MCF 10A (cell line): ENCODE data around the gene ZNF525. TPM values are rescaled to one million over a fixed set of nuclear protein-coding genes. Genes with fewer than 3 reads are reported as not detected.
"Not testable (repeated sequence)": the region's sequence is repeated elsewhere in the genome, so short reads cannot be mapped to it uniquely, and the experiment has no call there.

Source experiments
- BruUV-seq: library from RNA; stranded (reverse); fragments of 400-500 nt; replicated peaks from 2 replicates; lab custom pipeline; 2021; lab: Mats Ljungman, UMichigan
- CTCF ChIA-PET: fragments of 300-600 bp; sonication (Branson Sonifier 250); formaldehyde crosslinking; extraction: SDS; loops from one replicate; lab custom pipeline; 2021; ENCODE audit warnings: antibody characterized with exemption, inconsistent platforms; lab: Yijun Ruan, JAX
- POLR2A ChIA-PET: fragments of 300-600, 350-650 bp; sonication (Branson Sonifier 250); formaldehyde crosslinking; extraction: SDS; loops from one replicate; lab custom pipeline; 2020; ENCODE audit warnings: antibody characterized with exemption, inconsistent platforms; lab: Yijun Ruan, JAX
- DNase-seq: peaks from one replicate; pipeline ENCODE4 v3.0.0-alpha.2; 2018; ENCODE audit not compliant: unreplicated experiment
- H3K27ac Mint-ChIP-seq: one replicate; pipeline ENCODE4 v1.8.0; 2022; ENCODE audit warnings: mild to moderate bottlenecking, low read depth, mixed read lengths; ENCODE audit not compliant: unreplicated experiment
- H3K27me3 Mint-ChIP-seq: one replicate; pipeline ENCODE4 v1.8.0; 2022; ENCODE audit warnings: mixed read lengths; ENCODE audit not compliant: insufficient read depth, unreplicated experiment
- H3K36me3 Mint-ChIP-seq: one replicate; pipeline ENCODE4 v1.8.0; 2022; ENCODE audit warnings: mild to moderate bottlenecking, moderate library complexity, mixed read lengths; ENCODE audit not compliant: insufficient read depth, unreplicated experiment
- H3K4me1 Mint-ChIP-seq: one replicate; pipeline ENCODE4 v1.8.0; 2022; ENCODE audit warnings: mixed read lengths; ENCODE audit not compliant: insufficient read depth, unreplicated experiment
- H3K4me3 Mint-ChIP-seq: one replicate; pipeline ENCODE4 v1.8.0; 2022; ENCODE audit warnings: mild to moderate bottlenecking, moderate library complexity, mixed read lengths; ENCODE audit not compliant: unreplicated experiment
- H3K9me3 Mint-ChIP-seq: one replicate; pipeline ENCODE4 v1.8.0; 2022; ENCODE audit warnings: mixed read lengths; ENCODE audit not compliant: unreplicated experiment
- CTCF ChIP-seq: fragments of 200-600 bp; IDR thresholded peaks from one replicate; pipeline ENCODE4 v1.8.0; 2022; ENCODE audit warnings: antibody characterized with exemption, mild to moderate bottlenecking; ENCODE audit not compliant: unreplicated experiment
- intact Hi-C: fragments of 100-400 bp; cut with micrococcal nuclease; formaldehyde crosslinking; loops from 2 replicates; pipeline ENCODE4 v1.14.1; 2022
- total RNA-seq: library from RNA; stranded (reverse); gene quantifications from 2 replicates; pipeline ENCODE4 v1.2.3, GENCODE V29; 2022

Gene ZNF525
- total RNA-seq, 1 experiment from 2014 or later: 9.5 TPM

GRCh38 chr19:53394974-53395839, 29.7 kb downstream of the ZNF525 start, which contains the start of gene ZNF765:
Gene ZNF765, plus strand, starts transcription at chr19:53395149. Its CDS starts 2,867 bp downstream, at chr19:53398016.
- POLR2A ChIA-PET: interaction anchor here (0.5 to 2.0 kb wide), 12 partner anchors 13 to 526 kb away, joined by 3 to 12 read pairs (median 4); partner anchors contain the start of genes ZNF761 and ZNF845

GRCh38 chr19:53395840-53396524, 30.5 kb downstream of the ZNF525 start:
- H3K4me1 Mint-ChIP-seq, H3K9me3 Mint-ChIP-seq, DNase-seq, H3K27me3 Mint-ChIP-seq, BruUV-seq: not testable (repeated sequence)
- H3K4me3 Mint-ChIP-seq: peak overlapping the region; percentile 79
- ChIA-PET POLR2A (interaction anchor here (0.6 to 2.0 kb wide), 11 partner anchors 12 to 527 kb away, joined by 3 to 12 read pairs (median 4); partner anchors contain the start of genes ZNF761 and ZNF845), CTCF (interaction anchor here (0.5 to 0.6 kb wide), 2 partner anchors 28 to 29 kb away, joined by 3 read pairs; no protein-coding TSS in a partner anchor)
- intact Hi-C loops: loop anchor here (2.0 kb wide), 1 partner anchor 31 kb away; the partner anchor contains the start of gene ZNF525
- peaks cover 30% of the 10 kb centered on the region for H3K36me3 Mint-ChIP-seq
- peak overlapping the region; percentile 79 for H3K27ac Mint-ChIP-seq

More at GRCh38 chr19:53394974-53395839, 29.7 kb downstream of the ZNF525 start, which contains the start of gene ZNF765:
- Mint-ChIP-seq H3K27me3 (no peaks in the 10 kb centered on the region), H3K27ac (peak within 1 kb of the TSS; percentile 79), H3K9me3 (peaks cover 5% of the 10 kb centered on the region), H3K4me1 (peaks cover 9% of the 10 kb centered on the region), H3K4me3 (peak within 1 kb of the TSS; percentile 79), H3K36me3 (peaks cover 25% of the 10 kb centered on the region)
- TSS peak; percentile 66 for BruUV-seq
- peak; percentile 94 for DNase-seq
- TF ChIP-seq CTCF: peak; percentile 49
- intact Hi-C loops: loop anchor here (2.0 kb wide), 1 partner anchor 30 kb away; the partner anchor contains the start of gene ZNF525
- CTCF ChIA-PET: interaction anchor here (0.5 to 0.6 kb wide), 3 partner anchors 29 to 156 kb away, joined by 3 to 4 read pairs (median 3); no protein-coding TSS in a partner anchor

GRCh38 chr19:53396525-53396868, 31.0 kb downstream of the ZNF525 start:
- H3K4me1 Mint-ChIP-seq: peaks cover 9% of the 10 kb centered on the region
- no peak overlapping the region for H3K27ac Mint-ChIP-seq
- BruUV-seq: no TSS peak
- ChIA-PET POLR2A (interaction anchor here (0.6 to 2.0 kb wide), 5 partner anchors 35 to 1257 kb away, joined by 3 to 12 read pairs (median 4); partner anchors contain the start of genes ZNF616, ZNF761 and ZNF845), CTCF (interaction anchor here (0.5 kb wide), 1 partner anchor 30 kb away, joined by 3 read pairs; no protein-coding TSS in a partner anchor)
- peaks cover 33% of the 10 kb centered on the region for H3K36me3 Mint-ChIP-seq
- H3K9me3 Mint-ChIP-seq: peaks cover 5% of the 10 kb centered on the region
- intact Hi-C loops: no loop called here
- H3K4me3 Mint-ChIP-seq: peak overlapping the region; percentile 79
- no peak for DNase-seq
- H3K27me3 Mint-ChIP-seq: no peaks in the 10 kb centered on the region
- TF ChIP-seq CTCF: no peak

GRCh38 chr19:53397918-53398317, 32.4 kb downstream of the ZNF525 start:
- H3K9me3 Mint-ChIP-seq, intact Hi-C loops, H3K4me1 Mint-ChIP-seq, H3K27me3 Mint-ChIP-seq, H3K27ac Mint-ChIP-seq, DNase-seq, BruUV-seq, CTCF ChIA-PET, H3K4me3 Mint-ChIP-seq: not testable (repeated sequence)
- POLR2A ChIA-PET: interaction anchor here (0.7 kb wide), 1 partner anchor 632 kb away, joined by 3 read pairs; no protein-coding TSS in a partner anchor
- peaks cover 47% of the 10 kb centered on the region for H3K36me3 Mint-ChIP-seq
